HFF-Myc (cell line): Measurements from ENCODE around the gene PIEZO1.
A peak's percentile ranks its signal among the peaks of the same experiment; 100 is the strongest.

Source experiments
- DNase-seq: peaks from one replicate; pipeline ENCODE4 v3.0.0-alpha.2; 2011; ENCODE audit warnings: low read depth; ENCODE audit errors: extremely low read depth
- H3K4me3 ChIP-seq: replicated peaks from 2 replicates; pipeline ENCODE4 v1.5.1; 2011; ENCODE audit warnings: low read depth, mild to moderate bottlenecking, control low read depth, low read length
- CTCF ChIP-seq: IDR thresholded peaks from 2 replicates; pipeline ENCODE4 v1.5.1; 2012; ENCODE audit warnings: mild to moderate bottlenecking, low read depth, low read length, control low read depth; ENCODE audit errors: missing control alignments

The PIEZO1 gene

GRCh38 chr16:88781140-88782077 is 3.6 kb downstream of the PIEZO1 start:
- DNase-seq = no peak
- peak overlapping the region; percentile 79; the same call in 1 of the 2 replicates for H3K4me3 ChIP-seq
- no peak for TF ChIP-seq CTCF

GRCh38 chr16:88780142-88781062 is 4.6 kb downstream of the PIEZO1 start:
- no peak for TF ChIP-seq CTCF
- H3K4me3 ChIP-seq = no peak overlapping the region
- DNase-seq = no peak

GRCh38 chr16:88779406-88780141 is 5.4 kb downstream of the PIEZO1 start:
- no peak overlapping the region for H3K4me3 ChIP-seq
- TF ChIP-seq CTCF = no peak
- no peak for DNase-seq

GRCh38 chr16:88778541-88779065 is 6.4 kb downstream of the PIEZO1 start:
- DNase-seq = no peak
- H3K4me3 ChIP-seq = no peak overlapping the region
- no peak for TF ChIP-seq CTCF

GRCh38 chr16:88778271-88778525 is 6.8 kb downstream of the PIEZO1 start:
- no peak for DNase-seq
- TF ChIP-seq CTCF = no peak
- H3K4me3 ChIP-seq = no peak overlapping the region
